Stimulated activated CD8-positive, alpha-beta memory T cell treated with anti-CD3 and anti-CD28 coated beads, Interleukin-15, amount 100 ng/mL, for 1 hour (primary cell): ENCODE results near the gene CYP8B1.
A peak's percentile ranks its signal among the peaks of the same experiment; 100 is the strongest.
"Not testable (repeated sequence)": the region's sequence is repeated elsewhere in the genome, so short reads cannot be mapped to it uniquely, and the experiment has no call there.

Experiments
- DNase-seq: peaks from one replicate; pipeline ENCODE4 v3.0.0-alpha.2; 2020; ENCODE audit warnings: low read depth

CYP8B1 gene

DNA sequence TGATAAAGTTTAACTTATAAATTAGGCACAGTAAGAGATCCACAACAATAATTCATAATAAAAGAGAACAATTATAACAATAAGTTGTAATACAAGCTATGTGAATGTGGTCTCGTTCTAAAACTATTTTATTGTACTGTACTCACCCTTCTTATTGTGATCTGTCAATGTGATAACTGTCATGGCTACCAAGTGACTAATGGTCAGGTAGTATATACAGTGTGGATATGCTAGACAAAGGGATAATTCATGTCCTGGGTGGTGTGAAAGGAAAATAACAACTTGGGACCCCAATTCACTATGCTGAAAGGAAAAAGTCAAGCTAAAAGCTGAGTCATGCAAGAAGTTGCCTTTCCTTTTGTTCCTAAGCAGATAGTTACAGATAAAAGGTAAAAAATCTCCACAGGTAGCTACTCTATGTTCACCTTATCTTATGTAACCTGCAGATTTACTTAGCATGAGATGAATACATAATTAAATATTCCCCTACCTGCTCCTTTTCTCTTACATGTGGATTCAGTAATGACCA is 10.7 kb upstream of the CYP8B1 start:
- DNase-seq, result no peak

DNA sequence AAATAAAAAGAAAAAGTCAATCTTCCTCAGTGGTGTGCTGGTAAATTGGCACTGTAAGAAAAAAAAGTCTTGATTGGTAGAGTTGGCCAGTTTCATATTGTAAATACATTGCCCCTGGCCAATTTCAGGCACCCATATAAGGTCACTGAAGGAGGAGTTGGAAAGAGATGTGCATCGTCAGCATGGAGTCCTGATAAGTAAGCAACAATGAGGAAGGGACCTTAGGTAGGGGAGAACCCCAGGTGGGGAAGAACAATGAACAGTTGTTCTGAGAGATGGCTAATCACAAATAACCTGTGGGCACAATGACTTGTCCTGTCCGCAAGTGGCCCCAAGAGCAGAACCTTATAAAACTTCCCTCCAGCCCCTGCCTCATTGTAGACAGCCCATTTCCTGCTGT is 8.6 kb upstream of the CYP8B1 start:
- no peak for DNase-seq

DNA sequence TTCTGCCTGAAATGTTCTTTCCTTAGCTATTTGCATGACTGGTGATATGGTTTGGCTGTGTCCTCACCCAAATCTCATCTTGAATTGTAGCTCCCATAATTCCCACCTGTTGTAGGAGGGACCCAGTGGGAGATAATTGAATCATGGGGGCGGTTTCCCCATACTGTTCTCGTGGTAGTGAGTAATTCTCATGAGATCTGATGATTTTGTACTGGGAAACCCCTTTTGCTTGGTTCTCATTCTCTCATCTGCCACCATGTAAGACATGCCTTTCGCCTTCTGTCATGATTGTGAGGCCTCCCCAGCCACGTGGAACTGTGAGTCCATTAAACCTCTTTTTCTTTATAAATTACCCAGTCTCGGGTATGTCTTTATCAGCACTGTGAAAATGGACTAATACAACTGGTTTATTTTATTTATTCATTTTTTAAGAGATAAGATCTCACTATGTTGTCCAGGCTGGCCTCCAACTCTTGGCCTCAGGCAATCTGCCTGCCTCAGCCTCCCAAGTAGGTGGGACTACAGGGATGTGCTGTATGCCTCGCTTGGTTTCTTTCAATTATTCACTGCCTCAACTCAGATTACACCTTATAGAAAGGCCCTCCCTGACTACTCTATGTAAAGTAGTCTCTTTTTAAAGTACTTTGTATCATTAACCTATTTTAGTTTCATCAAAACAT is 7.7 kb upstream of the CYP8B1 start:
- not testable (repeated sequence) for DNase-seq

DNA sequence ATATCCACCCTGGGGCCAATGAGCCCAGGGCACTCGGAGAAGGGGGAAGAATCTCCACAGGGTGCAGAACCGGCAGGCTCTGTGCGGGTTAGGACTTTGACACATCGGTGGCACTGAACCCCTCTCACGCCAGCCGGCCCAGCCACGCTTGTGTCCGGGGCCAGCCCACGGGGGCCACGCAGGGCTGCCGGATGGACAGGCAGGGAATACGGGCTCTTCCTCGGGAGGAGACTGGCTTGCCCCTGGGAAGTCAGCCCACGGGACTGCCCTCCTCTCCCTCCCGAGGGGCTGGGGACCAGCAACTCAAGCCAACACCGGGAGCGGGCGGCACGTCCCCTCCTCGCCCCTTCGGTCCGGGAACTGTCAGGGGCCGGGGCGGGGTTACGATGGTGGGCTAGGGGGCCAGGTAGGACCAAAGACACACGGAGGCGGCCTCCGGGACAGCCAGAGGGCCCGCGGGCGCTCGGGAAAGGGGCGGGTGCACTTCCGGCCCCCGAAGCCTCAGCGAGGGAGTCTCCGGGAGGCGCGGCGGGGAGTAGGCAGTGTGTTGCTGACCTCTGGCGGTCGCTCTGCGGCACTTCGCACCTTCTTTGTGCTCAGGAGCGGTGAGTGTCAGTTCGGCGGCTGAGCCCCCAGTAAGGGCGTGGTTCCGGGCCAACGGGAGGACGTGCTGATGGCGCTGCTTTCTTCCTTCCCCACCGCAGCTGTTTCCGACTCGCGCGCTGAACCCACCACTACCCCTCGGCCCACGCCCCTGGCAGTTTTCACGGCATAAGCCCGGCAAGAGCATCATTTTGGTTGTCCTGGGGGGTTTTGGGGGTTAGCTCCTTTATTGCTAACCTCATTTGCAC is 5.1 kb upstream of the CYP8B1 start:
- peak; percentile 70 for DNase-seq

DNA sequence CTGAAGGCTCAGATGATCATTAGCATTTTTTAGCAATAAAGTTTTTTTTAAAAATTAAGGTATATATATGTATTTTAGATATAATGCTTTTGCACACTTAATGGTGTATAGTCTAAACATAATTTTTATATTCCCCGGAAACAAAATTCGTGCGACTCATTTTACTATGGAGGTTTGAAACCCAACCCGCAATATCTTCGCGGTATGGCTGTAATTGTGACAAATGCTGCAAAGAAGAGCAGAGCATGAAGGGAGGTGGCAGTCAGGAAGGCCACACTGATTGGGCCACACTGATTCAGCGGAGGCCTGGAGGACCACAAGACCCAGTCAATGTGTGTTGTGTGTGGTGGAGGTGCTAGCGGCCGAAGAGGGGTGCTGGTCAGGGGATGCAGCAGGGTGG is 4.5 kb upstream of the CYP8B1 start:
- DNase-seq, result no peak

DNA sequence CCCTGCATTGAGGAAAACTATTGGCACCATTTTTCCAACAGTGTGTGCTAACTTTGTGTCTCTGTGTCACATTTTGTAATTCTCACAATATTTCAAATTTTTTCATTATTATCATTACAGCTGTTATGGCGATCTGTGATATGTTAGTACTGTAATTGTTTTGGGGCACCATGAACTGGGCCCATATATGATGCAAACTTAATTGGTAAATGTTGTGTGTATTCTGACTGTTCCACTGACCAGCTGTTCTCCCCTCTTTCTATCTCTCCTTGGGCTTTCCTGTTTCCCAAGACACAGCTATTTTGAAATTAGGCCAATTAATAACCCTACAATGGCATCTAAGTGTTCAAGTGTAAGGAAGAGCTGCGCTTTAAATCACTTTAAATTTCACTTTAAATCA is 2.2 kb upstream of the CYP8B1 start:
- DNase-seq, result no peak

DNA sequence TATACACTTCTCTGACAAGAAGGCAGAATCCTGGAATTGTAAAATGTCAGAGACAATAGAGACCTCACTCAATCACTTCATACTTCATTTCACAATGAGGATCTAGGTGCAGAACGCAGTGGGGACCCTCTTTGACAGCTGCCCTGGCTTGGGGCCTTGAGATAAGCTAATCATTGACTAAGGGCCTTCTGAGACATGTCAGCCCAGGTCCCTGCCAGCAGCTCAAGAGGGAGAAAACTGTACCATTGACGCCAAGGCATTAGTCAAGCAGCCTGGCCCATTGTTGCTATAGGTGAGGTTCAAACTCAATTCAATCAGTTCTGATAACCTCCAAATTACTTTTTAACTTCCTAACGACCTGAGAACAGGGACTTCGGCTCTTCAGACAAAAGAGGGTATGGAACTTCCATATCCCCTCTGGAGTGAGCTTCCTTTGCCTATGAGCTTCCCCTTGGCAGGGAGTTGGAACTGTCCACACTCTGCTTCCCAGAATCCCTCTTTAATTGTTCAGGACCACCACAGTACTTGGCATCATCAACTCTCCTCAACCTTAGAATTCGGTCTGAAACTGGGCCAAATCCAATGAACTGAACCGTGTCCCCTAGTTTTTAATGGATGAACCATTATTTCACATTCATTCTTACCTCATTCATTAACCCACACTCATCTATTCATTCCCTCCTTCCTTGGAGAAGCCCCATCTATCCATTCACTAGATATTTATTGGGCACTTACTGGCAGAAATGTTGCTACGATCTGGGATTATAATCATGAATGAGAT is 1.5 kb upstream of the CYP8B1 start:
- no peak for DNase-seq

DNA sequence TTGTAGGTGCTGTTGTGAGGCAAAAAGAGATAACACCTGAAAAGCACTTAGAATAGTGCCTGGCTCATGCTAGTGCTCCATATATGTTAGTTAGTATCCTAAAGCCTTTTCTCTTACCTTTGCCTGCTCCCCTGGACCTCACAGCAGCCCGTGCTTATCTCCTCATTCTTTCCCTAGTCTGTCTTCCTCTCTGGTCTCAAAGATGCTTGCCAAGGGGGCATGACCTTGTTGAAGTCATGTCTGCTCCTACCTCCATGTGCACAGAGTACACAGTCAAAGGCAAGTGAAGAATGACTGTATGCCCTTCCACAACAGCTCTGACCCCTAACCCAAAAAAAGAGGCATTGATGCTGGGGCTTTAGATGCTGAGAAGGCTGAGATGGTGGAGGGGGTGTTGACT is 722 bp upstream of the CYP8B1 start:
- DNase-seq, result no peak

DNA sequence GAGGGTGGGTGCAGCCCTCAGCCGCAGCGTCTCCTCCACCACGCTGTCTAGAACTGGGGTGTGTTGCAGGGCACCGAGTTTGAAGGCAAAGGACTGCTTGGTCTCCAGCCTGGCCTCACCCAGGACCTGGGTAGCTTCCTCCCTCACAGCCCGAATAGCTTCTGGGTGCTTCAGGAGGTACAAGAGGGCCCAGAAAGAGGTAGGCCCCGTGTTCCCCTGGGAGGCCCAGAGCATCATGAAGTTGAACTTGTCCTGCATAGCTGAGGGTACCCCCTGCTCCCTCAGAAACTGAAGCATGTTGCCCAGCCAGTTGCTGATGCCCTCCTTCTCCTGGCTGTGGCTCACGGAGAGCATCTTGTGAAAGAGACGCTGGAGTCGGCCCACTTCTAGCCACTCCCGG is 930 bp downstream of the CYP8B1 start:
- no peak for DNase-seq

DNA sequence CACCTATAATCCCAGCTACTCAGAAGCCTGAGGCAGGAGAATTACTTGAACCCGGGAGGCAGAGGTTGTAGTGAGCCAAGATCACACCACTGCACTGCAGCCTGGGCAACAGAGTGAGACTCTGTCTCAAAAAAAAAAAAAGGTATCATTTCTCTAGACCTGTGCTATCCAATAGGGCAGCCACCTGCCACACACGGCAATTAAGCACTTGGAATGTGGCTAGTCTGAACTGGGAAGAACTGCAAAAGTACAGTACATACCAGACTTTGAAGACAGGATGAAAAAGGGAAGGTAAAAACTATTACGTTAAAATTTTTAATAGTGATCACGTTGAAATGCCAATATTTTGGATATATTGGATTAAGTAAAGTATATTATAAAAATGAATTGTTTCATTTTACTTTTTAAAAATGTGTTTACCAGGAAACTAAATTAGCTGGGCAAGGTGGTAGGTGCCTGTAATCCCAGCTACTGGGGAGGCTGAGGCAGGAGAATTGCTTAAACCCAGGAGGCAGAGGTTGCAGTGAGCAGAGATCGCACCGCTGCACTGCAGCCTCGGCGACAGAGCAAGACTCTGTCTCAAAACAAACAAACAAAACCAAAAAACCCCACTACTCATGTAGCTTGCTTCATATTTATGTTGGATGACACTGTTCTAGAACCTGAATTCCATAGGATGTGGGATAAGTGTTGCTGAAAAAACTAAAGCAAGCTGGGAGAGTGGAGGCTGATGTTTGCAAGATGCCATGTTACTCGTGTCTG is 2.3 kb downstream of the CYP8B1 start:
- no peak for DNase-seq

DNA sequence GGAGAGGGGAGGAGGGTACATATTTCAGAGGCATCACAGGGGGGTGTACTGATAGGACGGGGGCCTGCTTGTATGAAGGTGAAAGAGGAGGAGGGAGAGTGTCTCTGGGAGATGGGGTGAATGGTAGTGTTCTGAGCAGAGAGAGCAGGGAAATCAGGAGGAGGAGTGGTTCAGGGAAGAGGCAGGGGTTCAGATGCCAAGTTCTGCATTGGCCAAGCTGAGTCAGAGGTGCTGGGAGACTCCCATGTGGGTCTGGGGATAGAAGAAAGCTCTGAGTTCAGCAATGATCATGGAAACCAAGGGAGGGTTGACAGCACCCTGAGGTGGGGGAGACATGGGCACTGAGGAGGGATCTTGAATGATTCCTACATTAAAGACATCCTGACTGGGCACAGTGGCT is 3.0 kb downstream of the CYP8B1 start:
- DNase-seq, result no peak

DNA sequence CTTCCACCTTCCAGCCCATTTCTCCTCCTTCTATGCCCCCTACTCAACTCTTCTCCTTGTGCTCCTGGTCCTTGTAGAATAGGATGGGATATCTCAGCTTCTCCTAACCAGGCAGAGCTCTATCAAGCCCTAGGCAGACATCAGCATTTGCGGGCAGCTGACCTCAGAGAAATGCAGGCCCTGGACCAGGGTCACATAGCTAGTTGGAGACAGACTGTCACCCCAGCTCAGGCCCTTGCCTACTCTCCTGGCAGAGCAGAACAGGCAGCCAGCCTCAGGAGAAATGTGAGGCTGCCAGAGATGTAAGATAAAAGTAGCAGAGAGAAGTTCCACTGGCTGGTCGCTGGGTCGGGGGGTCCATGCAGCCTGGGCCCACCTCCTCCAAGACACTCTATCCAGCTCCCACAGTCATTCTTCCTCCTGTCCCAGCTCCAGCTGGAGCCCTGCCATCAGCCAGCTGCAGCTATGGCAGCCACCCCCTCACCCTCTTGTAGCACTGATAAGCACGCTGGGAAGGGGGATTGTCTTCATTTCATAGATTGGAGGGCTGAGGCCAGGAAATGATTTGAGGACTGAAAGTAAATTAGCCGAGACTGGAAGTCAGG is 4.0 kb downstream of the CYP8B1 start:
- DNase-seq, result no peak

DNA sequence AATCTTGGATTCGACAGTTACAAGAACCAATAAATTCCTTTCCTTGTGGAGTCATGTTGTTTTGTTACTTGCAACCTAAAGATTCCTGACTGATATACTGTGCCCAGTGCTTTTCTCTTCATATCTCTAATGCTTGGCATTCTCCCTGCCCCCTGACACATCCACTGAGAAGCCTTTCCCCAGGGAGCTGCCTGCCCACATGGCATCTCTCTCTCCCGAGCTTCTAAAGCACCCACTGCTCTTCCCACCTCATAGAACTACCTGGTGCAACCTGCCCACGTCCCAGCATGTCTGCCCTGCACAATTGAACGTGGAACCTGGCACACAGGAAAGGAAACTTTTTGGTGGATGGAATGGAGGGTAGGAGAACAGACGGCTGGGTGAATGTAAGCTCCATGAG is 6.8 kb downstream of the CYP8B1 start:
- DNase-seq, result no peak

DNA sequence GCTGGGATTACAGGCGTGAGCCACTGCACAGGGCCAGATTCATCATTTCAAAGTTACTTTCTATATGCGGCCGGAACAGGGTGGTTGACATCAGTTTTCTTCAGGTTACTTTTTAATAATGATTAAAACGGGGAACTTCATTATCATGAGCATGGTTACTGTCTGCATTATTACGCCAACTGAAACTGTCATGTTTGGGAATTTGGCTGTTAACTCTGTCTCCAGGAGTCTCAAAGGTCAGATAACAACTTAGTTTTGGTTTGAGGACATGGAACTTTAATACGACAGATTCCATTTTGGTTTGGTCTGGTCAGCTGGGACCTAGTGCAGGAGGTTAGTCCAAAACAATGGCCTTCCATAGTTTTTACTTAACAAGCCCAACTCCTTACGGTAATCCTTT is 8.5 kb downstream of the CYP8B1 start:
- no peak for DNase-seq

DNA sequence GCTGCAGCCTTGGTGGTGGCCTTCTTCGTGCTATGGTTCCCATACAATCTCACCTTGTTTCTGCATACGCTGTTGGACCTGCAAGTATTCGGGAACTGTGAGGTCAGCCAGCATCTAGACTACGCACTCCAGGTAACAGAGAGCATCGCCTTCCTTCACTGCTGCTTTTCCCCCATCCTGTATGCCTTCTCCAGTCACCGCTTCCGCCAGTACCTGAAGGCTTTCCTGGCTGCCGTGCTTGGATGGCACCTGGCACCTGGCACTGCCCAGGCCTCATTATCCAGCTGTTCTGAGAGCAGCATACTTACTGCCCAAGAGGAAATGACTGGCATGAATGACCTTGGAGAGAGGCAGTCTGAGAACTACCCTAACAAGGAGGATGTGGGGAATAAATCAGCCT is 10.4 kb downstream of the CYP8B1 start:
- no peak for DNase-seq

DNA sequence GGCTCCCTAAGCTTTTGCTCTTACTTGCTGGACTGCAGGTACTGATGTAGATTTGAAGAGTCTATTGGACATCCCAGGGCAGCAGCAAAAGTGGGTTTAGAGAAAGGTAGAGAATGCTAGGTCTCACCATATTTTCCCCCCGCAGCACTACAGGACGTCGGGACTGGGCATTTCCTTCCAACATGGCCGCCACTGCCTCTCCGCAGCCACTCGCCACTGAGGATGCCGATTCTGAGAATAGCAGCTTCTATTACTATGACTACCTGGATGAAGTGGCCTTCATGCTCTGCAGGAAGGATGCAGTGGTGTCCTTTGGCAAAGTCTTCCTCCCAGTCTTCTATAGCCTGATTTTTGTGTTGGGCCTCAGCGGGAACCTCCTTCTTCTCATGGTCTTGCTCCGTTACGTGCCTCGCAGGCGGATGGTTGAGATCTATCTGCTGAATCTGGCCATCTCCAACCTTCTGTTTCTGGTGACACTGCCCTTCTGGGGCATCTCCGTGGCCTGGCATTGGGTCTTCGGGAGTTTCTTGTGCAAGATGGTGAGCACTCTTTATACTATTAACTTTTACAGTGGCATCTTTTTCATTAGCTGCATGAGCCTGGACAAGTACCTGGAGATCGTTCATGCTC is 11.2 kb downstream of the CYP8B1 start:
- no peak for DNase-seq

DNA sequence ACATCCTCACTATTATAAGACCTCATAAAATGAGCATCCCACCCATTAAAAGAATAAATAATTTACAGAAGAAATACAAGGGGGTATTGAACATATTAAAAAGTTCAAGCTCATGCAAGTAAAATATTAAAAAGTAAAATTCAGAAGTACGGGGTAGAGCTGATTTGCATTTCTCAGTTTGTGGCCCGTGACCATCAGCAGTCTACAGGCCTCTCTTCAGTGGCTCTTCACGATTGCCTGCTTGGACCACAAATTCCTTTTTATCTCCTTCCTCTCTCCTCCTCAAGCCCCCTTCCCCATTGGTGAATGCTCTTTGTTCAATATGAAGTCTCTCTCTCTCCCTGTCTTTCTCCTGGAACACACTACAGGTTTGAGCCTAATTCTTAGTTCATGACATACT is 19.1 kb downstream of the CYP8B1 start:
- no peak for DNase-seq

DNA sequence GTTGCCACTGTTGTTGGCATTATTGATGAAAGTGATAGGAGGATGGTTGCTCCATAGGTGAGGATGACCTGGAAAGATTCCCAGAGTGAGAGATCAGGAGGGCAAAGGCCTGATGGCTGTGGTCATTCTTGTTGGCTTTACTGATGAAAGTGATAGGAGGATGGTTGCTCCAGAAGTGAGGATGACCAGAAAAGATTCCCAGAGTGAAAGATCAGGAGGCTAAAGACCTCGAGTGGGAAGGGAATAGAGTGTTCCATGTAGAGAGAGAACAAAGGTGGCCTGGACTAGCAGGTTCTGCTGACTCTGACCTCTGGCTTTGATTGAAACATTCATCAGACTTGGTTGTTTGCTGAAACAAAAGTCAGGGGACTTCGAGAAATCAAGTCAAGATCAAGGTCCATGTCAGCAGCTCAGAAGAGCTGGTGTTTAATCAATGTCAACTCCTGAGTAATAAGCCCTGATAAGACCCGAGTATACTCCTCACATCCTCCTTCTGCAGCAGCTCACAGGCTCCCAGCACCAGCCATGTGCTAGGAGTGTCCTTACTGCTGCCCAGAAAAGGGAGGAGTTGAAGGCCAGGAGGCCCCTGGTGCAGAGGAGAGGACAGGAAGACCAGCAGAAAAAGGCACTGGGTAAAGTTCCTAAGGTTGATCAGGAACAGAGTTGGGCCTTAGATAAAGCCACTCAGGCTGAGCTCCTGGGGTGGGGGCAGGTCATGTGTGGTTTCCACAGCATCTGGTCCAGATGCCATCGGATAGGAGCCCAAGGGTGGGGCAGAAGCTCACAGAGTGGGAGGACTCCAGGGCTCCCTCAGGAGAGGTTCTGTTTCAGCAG is 19.9 kb downstream of the CYP8B1 start:
- no peak for DNase-seq

DNA sequence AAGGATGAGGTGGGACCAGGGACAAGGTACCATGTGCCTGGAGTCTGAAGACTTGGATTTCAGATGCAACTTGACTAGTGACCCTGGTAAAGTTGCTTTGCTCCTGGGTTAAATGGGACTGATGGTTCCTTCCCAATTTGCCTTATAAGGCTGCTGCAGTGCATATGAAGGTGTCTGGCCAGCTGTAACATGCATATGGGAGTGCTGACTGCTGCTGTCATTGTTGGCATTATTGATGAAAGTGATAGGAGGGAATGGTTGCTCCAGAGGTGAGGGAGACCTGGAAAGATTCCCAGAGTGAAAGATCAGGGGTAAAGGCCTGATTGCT is 20.5 kb downstream of the CYP8B1 start:
- no peak for DNase-seq

DNA sequence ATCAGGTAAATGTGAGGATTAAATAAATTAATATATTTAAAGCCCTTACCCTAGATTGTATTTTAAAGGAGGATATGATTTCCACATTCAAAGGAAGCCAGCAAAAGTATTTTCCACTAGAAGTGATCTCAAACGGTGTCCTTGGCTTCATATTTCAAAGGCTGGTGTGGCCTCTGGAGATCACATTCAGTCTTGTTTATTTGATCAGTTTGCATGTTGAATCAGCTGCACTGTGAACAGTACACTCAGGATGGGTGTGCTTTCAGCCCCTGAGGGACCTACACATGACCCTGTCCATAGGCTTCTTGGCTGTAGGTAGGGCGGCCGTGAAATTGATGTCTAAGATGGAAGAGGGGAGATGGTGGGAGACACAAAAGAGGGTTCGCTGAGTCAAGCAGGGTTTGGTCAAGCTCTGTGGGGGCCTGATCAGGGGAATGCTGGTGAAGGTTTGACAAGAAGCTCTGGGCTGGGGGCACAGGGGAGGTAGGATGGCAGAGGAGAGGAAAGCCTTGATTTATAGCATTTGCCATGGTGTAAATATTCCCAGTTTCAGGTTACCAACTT is 21.9 kb downstream of the CYP8B1 start:
- DNase-seq, result no peak
